ENCODE data around the gene ZBTB8A.
"Not testable (repeated sequence)": the region's sequence is repeated elsewhere in the genome, so short reads cannot be mapped to it uniquely, and the experiment has no call there.

Gene ZBTB8A

GRCh38 chr1:32539584-32540571, 651 bp downstream of the ZBTB8A start:
- DNase-seq, result peak; percentile 12

- DNase-seq, result no peak
Measured at GRCh38 chr1:32540605-32541004, 1.4 kb downstream of the ZBTB8A start.

- DNase-seq, result no peak
Measured at GRCh38 chr1:32541064-32541566, 1.9 kb downstream of the ZBTB8A start.

GRCh38 chr1:32546611-32547010, 7.4 kb downstream of the ZBTB8A start:
- DNase-seq, result no peak

- no peak for DNase-seq
Measured at GRCh38 chr1:32549616-32550015, 10.4 kb downstream of the ZBTB8A start.

- no peak for DNase-seq
Measured at GRCh38 chr1:32554288-32554687, 15.1 kb downstream of the ZBTB8A start.

GRCh38 chr1:32557035-32557434, 17.8 kb downstream of the ZBTB8A start:
- not testable (repeated sequence) for DNase-seq

GRCh38 chr1:32557812-32558211, 18.6 kb downstream of the ZBTB8A start:
- no peak for DNase-seq

- DNase-seq, result no peak
Measured at GRCh38 chr1:32568929-32569328, 29.7 kb downstream of the ZBTB8A start.

- DNase-seq, result no peak
Measured at GRCh38 chr1:32580348-32581017, 41.3 kb downstream of the ZBTB8A start.

GRCh38 chr1:32592943-32593342, 53.7 kb downstream of the ZBTB8A start:
- no peak for DNase-seq

GRCh38 chr1:32600034-32600433, 60.8 kb downstream of the ZBTB8A start:
- no peak for DNase-seq

GRCh38 chr1:32605711-32606424, 66.6 kb downstream of the ZBTB8A start:
- no peak for DNase-seq

- DNase-seq, result no peak
Measured at GRCh38 chr1:32606565-32607371, 67.5 kb downstream of the ZBTB8A start.

- no peak for DNase-seq
Measured at GRCh38 chr1:32609180-32609579, 70.0 kb downstream of the ZBTB8A start.

GRCh38 chr1:32611859-32612188, 72.6 kb downstream of the ZBTB8A start:
- no peak for DNase-seq

- peak; percentile 83 for DNase-seq
Measured at GRCh38 chr1:32612189-32612881, 73.1 kb downstream of the ZBTB8A start.

GRCh38 chr1:32613472-32613871, 74.2 kb downstream of the ZBTB8A start:
- no peak for DNase-seq

- no peak for DNase-seq
Measured at GRCh38 chr1:32618673-32619221, 79.5 kb downstream of the ZBTB8A start.

- peak; percentile 13 for DNase-seq
Measured at GRCh38 chr1:32619701-32620485, 80.7 kb downstream of the ZBTB8A start.

- DNase-seq, result no peak
Measured at GRCh38 chr1:32622205-32622604, 83.0 kb downstream of the ZBTB8A start.
